ENCODE measurements around the gene CCNK. TPM values are rescaled to one million over a fixed set of nuclear protein-coding genes. Genes with fewer than 3 reads are reported as not detected.

Gene CCNK
- total RNA-seq, 1 experiment from 2014 or later, result 19.0 TPM

- H3K4me2 ChIP-seq, result no peak overlapping the region
- no TSS peak for BruUV-seq (replicated peaks)
These were observed 12.2 kb upstream of the CCNK start for GRCh38 chr14:99468836-99469592.

GRCh38 chr14:99471731-99472130 lies 9.5 kb upstream of the CCNK start:
- ChIA-PET CTCF (no interaction called here), POLR2A (ENCODE audit: unreplicated experiment) (interaction anchor here (0.5 kb wide), 1 partner anchor 20 kb away, joined by 3 read pairs; no protein-coding TSS in a partner anchor)
- DNase-seq, result no peak
- H3F3A ChIP-seq (ENCODE audit: insufficient read depth, low read depth), result no peaks in the 10 kb centered on the region
- no peak overlapping the region for H3K27ac ChIP-seq
- H3K4me3 ChIP-seq, result no peak overlapping the region
- peaks cover 45% of the 10 kb centered on the region for H3K79me2 ChIP-seq (ENCODE audit: low read depth)
- H3K36me3 ChIP-seq (ENCODE audit: low read depth), result no peaks in the 10 kb centered on the region
- H3K9me2 ChIP-seq (ENCODE audit: insufficient read depth), result no peaks in the 10 kb centered on the region
- no TSS peak for BruUV-seq (replicated peaks)
- TF ChIP-seq EZH2 (IDR thresholded peaks at IDR 0.05; ENCODE audit: low read depth) (no peak), CTCF (conservative IDR thresholded peaks at IDR 0.05) (no peak)
- no peak overlapping the region for H3K4me2 ChIP-seq
- H3K27me3 ChIP-seq (ENCODE audit: insufficient read depth, low read depth), result no peaks in the 10 kb centered on the region
- intact Hi-C loops (cut with micrococcal nuclease; ENCODE audit: unreplicated experiment), result no loop called here
- peaks cover 9% of the 10 kb centered on the region for H4K20me1 ChIP-seq (ENCODE audit: insufficient read depth)
- no peak overlapping the region for H2AFZ ChIP-seq
- no peaks in the 10 kb centered on the region for H3K9me3 ChIP-seq (ENCODE audit: insufficient read depth, low read depth)
- no peaks in the 10 kb centered on the region for H3K4me1 ChIP-seq (replicated peaks; ENCODE audit: insufficient read depth)

More at GRCh38 chr14:99468836-99469592, 12.2 kb upstream of the CCNK start:
- Histone ChIP-seq H4K20me1 (ENCODE audit: insufficient read depth) (peaks cover 6% of the 10 kb centered on the region), H3K4me3 (no peak overlapping the region), H3K27me3 (ENCODE audit: insufficient read depth, low read depth) (no peaks in the 10 kb centered on the region), H3K9me2 (ENCODE audit: insufficient read depth) (no peaks in the 10 kb centered on the region), H3K36me3 (ENCODE audit: low read depth) (no peaks in the 10 kb centered on the region), H3K4me1 (replicated peaks; ENCODE audit: insufficient read depth) (no peaks in the 10 kb centered on the region), H3K9me3 (ENCODE audit: insufficient read depth, low read depth) (no peaks in the 10 kb centered on the region), H3K79me2 (ENCODE audit: low read depth) (peaks cover 23% of the 10 kb centered on the region; the same call in 1 of the 2 replicates), H3K27ac (no peak overlapping the region), H3F3A (ENCODE audit: insufficient read depth, low read depth) (no peaks in the 10 kb centered on the region), H2AFZ (no peak overlapping the region)
- CTCF ChIA-PET, result no interaction called here
- intact Hi-C loops (cut with micrococcal nuclease; ENCODE audit: unreplicated experiment), result no loop called here
- POLR2A ChIA-PET (ENCODE audit: unreplicated experiment), result interaction anchor here (0.6 to 0.7 kb wide), 2 partner anchors 11 to 12 kb away, joined by 3 to 5 read pairs; partner anchors contain the start of gene CCNK
- DNase-seq, result no peak
- no peak for TF ChIP-seq CTCF (conservative IDR thresholded peaks at IDR 0.05)
- TF ChIP-seq EZH2 (IDR thresholded peaks at IDR 0.05; ENCODE audit: low read depth), result no peak

- Histone ChIP-seq H3K79me2 (ENCODE audit: low read depth) (peaks cover 54% of the 10 kb centered on the region), H3K9me3 (ENCODE audit: insufficient read depth, low read depth) (no peaks in the 10 kb centered on the region), H3K36me3 (ENCODE audit: low read depth) (no peaks in the 10 kb centered on the region), H2AFZ (no peak overlapping the region), H4K20me1 (ENCODE audit: insufficient read depth) (peaks cover 9% of the 10 kb centered on the region), H3K9me2 (ENCODE audit: insufficient read depth) (no peaks in the 10 kb centered on the region), H3K4me3 (no peak overlapping the region), H3K4me2 (no peak overlapping the region), H3F3A (ENCODE audit: insufficient read depth, low read depth) (no peaks in the 10 kb centered on the region), H3K4me1 (replicated peaks; ENCODE audit: insufficient read depth) (no peaks in the 10 kb centered on the region), H3K27ac (no peak overlapping the region), H3K27me3 (ENCODE audit: insufficient read depth, low read depth) (no peaks in the 10 kb centered on the region)
- no TSS peak for BruUV-seq (replicated peaks)
- DNase-seq, result no peak
- CTCF ChIA-PET, result no interaction called here
- intact Hi-C loops (cut with micrococcal nuclease; ENCODE audit: unreplicated experiment), result no loop called here
- POLR2A ChIA-PET (ENCODE audit: unreplicated experiment), result no interaction called here
- no peak for TF ChIP-seq CTCF (conservative IDR thresholded peaks at IDR 0.05)
- TF ChIP-seq EZH2 (IDR thresholded peaks at IDR 0.05; ENCODE audit: low read depth), result no peak
These were observed 8.3 kb upstream of the CCNK start for GRCh38 chr14:99472937-99473336.
